BLaER1 treated with 17β-estradiol and CSF1 and Interleukin-3, amounts not matched to agents 10 nM and 100 nM (cell line): ENCODE results near the gene LOX.

Experiments used
- H3K27ac ChIP-seq, 11 experiments: shearing (Covaris generic); formaldehyde crosslinking; 2 replicates each; pipeline ENCODE4 v1.8.1; 2022
- H3K27me3 ChIP-seq, 11 experiments: shearing (Covaris generic); formaldehyde crosslinking; 2 replicates each; pipeline ENCODE4 v1.8.1; 2022
- H3K36me3 ChIP-seq, 11 experiments: shearing (Covaris generic); formaldehyde crosslinking; 2 replicates each; pipeline ENCODE4 v1.8.1; 2022
- H3K4me1 ChIP-seq, 10 experiments: shearing (Covaris generic); formaldehyde crosslinking; 2 replicates each; pipeline ENCODE4 v1.8.1; 2022
- H3K4me2 ChIP-seq, 11 experiments: shearing (Covaris generic); formaldehyde crosslinking; 2 replicates each; pipeline ENCODE4 v1.8.1; 2022
- H3K4me3 ChIP-seq, 10 experiments: shearing (Covaris generic); formaldehyde crosslinking; 2 replicates each; pipeline ENCODE4 v1.8.1; 2022
- H3K9ac ChIP-seq, 11 experiments: shearing (Covaris generic); formaldehyde crosslinking; 2 replicates each; pipeline ENCODE4 v1.8.1; 2022
- H3K9me3 ChIP-seq, 11 experiments: shearing (Covaris generic); formaldehyde crosslinking; replicated peaks in 1 of 11; 2 replicates each; pipeline ENCODE4 v1.8.1; 2022
- H4K20me1 ChIP-seq, 11 experiments: shearing (Covaris generic); formaldehyde crosslinking; 2 replicates each; pipeline ENCODE4 v1.8.1; 2022
- Cebpa-rat ChIP-seq, 11 experiments: shearing (Covaris generic); IDR thresholded peaks; 2 replicates each; pipeline ENCODE4 v1.8.1; 2022

LOX gene

GRCh38 chr5:122118356-122118948 is 40.4 kb upstream of the LOX start:
- H3K4me3 ChIP-seq = no peak overlapping the region
- TF ChIP-seq Cebpa-rat (IDR thresholded peaks at IDR 0.05) = no peak
- no peaks in the 10 kb centered on the region for H3K27me3 ChIP-seq
- H4K20me1 ChIP-seq = no peaks in the 10 kb centered on the region
- H3K4me2 ChIP-seq = no peak overlapping the region
- H3K9me3 ChIP-seq = no peaks in the 10 kb centered on the region
- peaks cover 0 to 6% (median 0%) of the 10 kb centered on the region in 10 experiments; a peak in 3 of 20 replicates for H3K4me1 ChIP-seq
- H3K27ac ChIP-seq = no peak overlapping the region
- H3K36me3 ChIP-seq = no peaks in the 10 kb centered on the region
- no peak overlapping the region for H3K9ac ChIP-seq

GRCh38 chr5:122114501-122114900 is 36.4 kb upstream of the LOX start:
- Histone ChIP-seq H3K4me3 (no peak overlapping the region), H3K9ac (no peak overlapping the region), H4K20me1 (no peaks in the 10 kb centered on the region), H3K4me1 (peaks cover 0 to 6% (median 0%) of the 10 kb centered on the region in 10 experiments; a peak in 3 of 20 replicates), H3K4me2 (no peak overlapping the region), H3K36me3 (no peaks in the 10 kb centered on the region), H3K27me3 (no peaks in the 10 kb centered on the region), H3K9me3 (no peaks in the 10 kb centered on the region), H3K27ac (no peak overlapping the region)
- TF ChIP-seq Cebpa-rat (IDR thresholded peaks at IDR 0.05) = no peak

DNA sequence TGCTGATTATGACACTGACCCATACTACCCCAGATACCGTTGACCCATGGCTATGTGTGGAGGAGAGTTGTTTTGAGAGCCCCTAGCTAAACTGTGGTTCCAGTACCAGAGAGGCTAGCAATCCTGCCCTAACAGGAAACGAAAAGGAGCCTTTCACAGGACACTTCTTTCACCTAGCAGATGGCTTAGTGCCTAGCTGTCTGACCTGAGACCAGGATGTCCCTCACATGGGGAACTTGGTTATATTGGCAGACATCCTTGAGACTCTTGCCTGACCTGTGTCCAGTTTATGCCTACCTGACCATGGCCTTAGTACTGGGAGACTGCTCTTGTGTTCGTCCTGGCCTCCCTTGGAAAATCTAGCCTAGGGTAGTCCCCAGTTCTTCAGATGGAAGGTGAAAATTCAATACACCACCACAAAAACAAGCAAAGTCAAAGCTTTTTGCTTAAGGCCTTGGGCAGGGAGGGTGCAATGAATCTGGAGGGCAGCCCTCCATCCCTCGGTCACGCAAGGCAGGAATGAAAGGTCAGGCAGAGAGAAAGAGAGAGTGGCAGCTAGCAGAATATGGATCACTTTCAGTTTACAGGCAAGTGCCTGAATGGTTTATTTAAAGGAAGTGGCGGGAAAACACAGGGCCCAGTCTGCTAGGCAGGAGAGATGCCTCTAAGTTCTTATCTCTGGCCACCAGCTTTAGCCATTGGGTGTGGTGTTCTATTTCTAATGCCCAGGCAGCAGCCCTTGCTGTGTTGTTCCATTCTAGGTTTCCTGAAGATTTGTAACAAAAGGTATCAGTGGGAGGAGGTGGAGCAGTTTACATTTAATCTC is 34.9 kb upstream of the LOX start:
- Histone ChIP-seq H3K4me2 (no peak overlapping the region), H3K9ac (no peak overlapping the region), H4K20me1 (no peaks in the 10 kb centered on the region), H3K9me3 (no peaks in the 10 kb centered on the region), H3K4me1 (peaks cover 0 to 6% (median 0%) of the 10 kb centered on the region in 10 experiments; a peak in 3 of 20 replicates), H3K27ac (no peak overlapping the region), H3K36me3 (no peaks in the 10 kb centered on the region), H3K4me3 (no peak overlapping the region), H3K27me3 (no peaks in the 10 kb centered on the region)
- no peak for TF ChIP-seq Cebpa-rat (IDR thresholded peaks at IDR 0.05)

DNA sequence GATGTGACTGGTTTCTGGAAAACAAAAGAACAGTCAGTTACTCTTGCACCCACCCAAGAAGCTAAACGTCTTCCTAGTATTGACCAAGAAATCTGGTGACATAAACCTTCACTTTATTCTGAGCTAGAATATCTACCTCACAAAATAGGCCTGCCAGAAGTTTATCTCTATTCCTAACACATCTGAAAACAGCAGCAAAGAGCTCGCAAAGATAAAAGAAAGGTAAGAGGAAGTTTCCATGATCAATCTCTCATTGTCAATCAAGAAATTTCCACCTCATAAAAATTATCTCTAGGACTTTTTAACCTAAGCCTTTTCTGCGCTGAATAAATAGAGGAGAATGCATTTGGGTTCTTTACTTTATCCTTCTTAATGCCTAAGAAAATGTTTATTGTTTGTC is 34.0 kb upstream of the LOX start:
- H3K9me3 ChIP-seq = no peaks in the 10 kb centered on the region
- H4K20me1 ChIP-seq = no peaks in the 10 kb centered on the region
- no peak for TF ChIP-seq Cebpa-rat (IDR thresholded peaks at IDR 0.05)
- H3K4me1 ChIP-seq = peaks cover 0 to 6% (median 0%) of the 10 kb centered on the region in 10 experiments; a peak in 3 of 20 replicates
- no peak overlapping the region for H3K4me2 ChIP-seq
- no peak overlapping the region for H3K4me3 ChIP-seq
- H3K9ac ChIP-seq = no peak overlapping the region
- no peak overlapping the region for H3K27ac ChIP-seq
- H3K27me3 ChIP-seq = no peaks in the 10 kb centered on the region
- no peaks in the 10 kb centered on the region for H3K36me3 ChIP-seq

DNA sequence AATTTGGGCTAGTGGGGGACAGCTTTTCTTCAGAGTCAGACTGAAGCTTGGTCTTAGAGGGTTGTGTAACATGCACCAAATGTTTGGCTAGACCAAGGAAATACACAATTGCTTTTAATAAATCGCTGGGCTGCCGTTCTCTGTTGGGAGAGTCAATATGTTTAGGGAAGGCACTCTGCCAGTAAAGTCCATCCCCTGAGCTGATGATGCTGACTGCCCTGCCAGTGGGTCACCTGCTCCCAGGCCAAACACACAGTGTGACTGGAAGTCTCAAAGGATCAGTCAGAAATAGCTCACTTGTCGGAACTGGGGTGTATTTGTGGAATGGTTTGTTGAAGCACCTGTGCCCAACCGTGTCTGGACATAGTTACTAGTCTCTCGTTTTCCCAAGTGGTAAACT is 33.4 kb upstream of the LOX start:
- Histone ChIP-seq H3K27ac (no peak overlapping the region), H3K27me3 (no peaks in the 10 kb centered on the region), H4K20me1 (no peaks in the 10 kb centered on the region), H3K4me3 (no peak overlapping the region), H3K9ac (no peak overlapping the region), H3K9me3 (no peaks in the 10 kb centered on the region), H3K36me3 (no peaks in the 10 kb centered on the region), H3K4me2 (no peak overlapping the region), H3K4me1 (peaks cover 0 to 5% (median 0%) of the 10 kb centered on the region in 10 experiments; a peak in 3 of 20 replicates)
- TF ChIP-seq Cebpa-rat (IDR thresholded peaks at IDR 0.05) = no peak

- no peak for TF ChIP-seq Cebpa-rat (IDR thresholded peaks at IDR 0.05)
- Histone ChIP-seq H3K27ac (no peak overlapping the region), H3K4me3 (no peak overlapping the region), H3K36me3 (no peaks in the 10 kb centered on the region), H3K9me3 (no peaks in the 10 kb centered on the region), H3K4me2 (no peak overlapping the region), H3K27me3 (no peaks in the 10 kb centered on the region), H3K4me1 (no peaks in the 10 kb centered on the region), H3K9ac (no peak overlapping the region), H4K20me1 (no peaks in the 10 kb centered on the region)
These were observed 32.9 kb upstream of the LOX start for GRCh38 chr5:122110987-122111386.

- H3K27me3 ChIP-seq = no peaks in the 10 kb centered on the region
- H3K9ac ChIP-seq = no peak overlapping the region
- no peak overlapping the region for H3K4me3 ChIP-seq
- no peak overlapping the region for H3K4me2 ChIP-seq
- H4K20me1 ChIP-seq = no peaks in the 10 kb centered on the region
- H3K36me3 ChIP-seq = no peaks in the 10 kb centered on the region
- no peaks in the 10 kb centered on the region for H3K9me3 ChIP-seq
- no peak overlapping the region for H3K27ac ChIP-seq
- H3K4me1 ChIP-seq = peaks cover 0 to 10% (median 0%) of the 10 kb centered on the region in 10 experiments; a peak in 3 of 20 replicates
- TF ChIP-seq Cebpa-rat (IDR thresholded peaks at IDR 0.05) = no peak
These were observed 29.0 kb upstream of the LOX start for GRCh38 chr5:122107016-122107415.

GRCh38 chr5:122105909-122106308 is 27.9 kb upstream of the LOX start:
- no peaks in the 10 kb centered on the region for H4K20me1 ChIP-seq
- H3K36me3 ChIP-seq = no peaks in the 10 kb centered on the region
- no peak for TF ChIP-seq Cebpa-rat (IDR thresholded peaks at IDR 0.05)
- H3K9ac ChIP-seq = no peak overlapping the region
- peaks cover 0 to 15% (median 0%) of the 10 kb centered on the region in 10 experiments; a peak in 4 of 20 replicates for H3K4me1 ChIP-seq
- H3K27ac ChIP-seq = no peak overlapping the region
- no peak overlapping the region for H3K4me2 ChIP-seq
- H3K27me3 ChIP-seq = no peaks in the 10 kb centered on the region
- H3K4me3 ChIP-seq = no peak overlapping the region
- no peaks in the 10 kb centered on the region for H3K9me3 ChIP-seq

GRCh38 chr5:122102825-122103224 is 24.8 kb upstream of the LOX start:
- Histone ChIP-seq H3K4me3 (no peak overlapping the region), H3K4me2 (peak overlapping the region in 1 of 11 experiments; percentile 33; a peak in 1 of 22 replicates), H3K4me1 (peaks cover 0 to 26% (median 0%) of the 10 kb centered on the region in 10 experiments; a peak in 4 of 20 replicates), H3K9ac (no peak overlapping the region), H3K27ac (no peak overlapping the region), H4K20me1 (no peaks in the 10 kb centered on the region), H3K27me3 (no peaks in the 10 kb centered on the region), H3K36me3 (no peaks in the 10 kb centered on the region), H3K9me3 (no peaks in the 10 kb centered on the region)
- TF ChIP-seq Cebpa-rat (IDR thresholded peaks at IDR 0.05) = no peak
